Measurements from ENCODE around the gene PTPRD.

DNA sequence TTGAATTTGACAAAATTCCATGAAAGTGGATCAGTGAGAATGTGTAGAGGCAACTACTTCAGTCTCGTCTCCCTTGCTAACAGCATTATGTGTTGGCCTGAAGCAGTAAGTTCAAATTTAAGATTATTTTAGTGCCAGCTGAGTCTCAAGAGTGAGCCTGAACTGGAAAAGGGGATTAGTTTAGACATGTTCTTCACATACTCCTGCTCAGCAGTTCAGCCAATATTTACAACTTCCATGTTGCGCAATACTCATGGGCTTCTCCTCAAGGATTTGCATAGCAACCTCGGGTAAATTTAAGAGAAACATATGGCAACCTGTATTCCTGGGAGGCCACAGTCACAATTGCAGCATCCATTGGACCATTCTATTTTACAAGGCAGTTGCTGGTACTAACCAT is 553.8 kb downstream of the PTPRD start:
- TF ChIP-seq SIN3A (IDR thresholded peaks at IDR 0.05; ENCODE audit: borderline replicate concordance, insufficient read depth, low read length) = no peak
- TF ChIP-seq FOXP2 (optimal IDR thresholded peaks at IDR 0.05; ENCODE audit: borderline replicate concordance, extremely low read depth, extremely low read length, insufficient read depth) = no peak

Measured in PFSK-1 (cell line).